ENCODE data around the gene ADRB2. TPM values are rescaled to one million over a fixed set of nuclear protein-coding genes. Genes with fewer than 3 reads are reported as not detected.
"Not testable (repeated sequence)": the region's sequence is repeated elsewhere in the genome, so short reads cannot be mapped to it uniquely, and the experiment has no call there.

Gene ADRB2
- polyA plus RNA-seq, 1 donor = 0.57 TPM

DNA sequence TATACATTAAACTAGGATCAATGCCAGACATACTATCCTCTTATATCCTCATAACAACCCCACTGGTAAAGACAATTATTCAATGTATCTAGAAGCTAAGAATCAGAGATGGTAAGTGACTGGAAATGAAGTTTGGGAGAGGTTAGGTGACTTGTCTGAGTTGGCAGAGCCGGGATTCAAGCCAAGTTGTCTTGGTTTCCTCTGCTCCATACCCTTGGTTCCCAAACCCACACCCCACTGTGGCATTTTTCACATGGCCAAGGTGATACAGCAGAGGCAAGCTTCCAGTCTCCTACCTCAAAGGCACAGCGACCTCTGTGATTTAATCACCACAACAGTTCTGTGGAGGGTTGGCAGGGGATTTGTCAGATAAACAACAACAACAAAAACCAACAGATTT is 34.7 kb upstream of the ADRB2 start:
- no CpG with 5 or more reads among the region's 2 CpGs for WGBS (ENCODE audit: insufficient coverage, low lambda C conversion rate)
- peaks cover 9% of the 10 kb centered on the region for H3K27me3 ChIP-seq (ENCODE audit: control insufficient read depth, insufficient read depth, low read length)
- DNase-seq = no peak
- no peaks in the 10 kb centered on the region for H3K9me3 ChIP-seq (ENCODE audit: control insufficient read depth, low read depth, low read length)
- H3K36me3 ChIP-seq (ENCODE audit: control insufficient read depth, insufficient read depth, low read length) = no peaks in the 10 kb centered on the region
- H3K4me3 ChIP-seq (ENCODE audit: low read length) = no peak overlapping the region
- no peak overlapping the region for H3K27ac ChIP-seq (ENCODE audit: low read length)
- H3K4me1 ChIP-seq (ENCODE audit: control insufficient read depth, insufficient read depth, low read length) = no peaks in the 10 kb centered on the region

DNA sequence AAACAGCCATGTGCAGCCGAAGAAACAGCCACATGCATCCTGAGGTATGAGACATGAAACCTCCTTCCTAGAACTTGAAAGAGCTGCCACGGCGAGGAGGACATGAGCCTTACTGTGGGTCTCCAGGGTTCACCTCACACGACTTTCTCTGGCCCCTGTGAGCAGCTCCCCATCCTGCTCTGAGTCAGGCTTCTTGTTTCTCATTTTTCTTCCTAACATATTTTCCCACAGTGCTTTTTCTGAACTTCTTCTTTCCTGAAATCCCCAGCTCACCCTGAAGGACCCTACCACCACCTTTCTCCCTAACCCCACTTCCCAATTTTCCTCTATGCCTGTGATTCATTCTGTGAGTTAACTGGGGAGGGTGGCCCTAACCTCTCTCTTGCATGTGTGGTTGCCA is 33.7 kb upstream of the ADRB2 start:
- no peaks in the 10 kb centered on the region for H3K9me3 ChIP-seq (ENCODE audit: control insufficient read depth, low read depth, low read length)
- peaks cover 7% of the 10 kb centered on the region for H3K27me3 ChIP-seq (ENCODE audit: control insufficient read depth, insufficient read depth, low read length)
- DNase-seq = no peak
- no peak overlapping the region for H3K27ac ChIP-seq (ENCODE audit: low read length)
- no peak overlapping the region for H3K4me3 ChIP-seq (ENCODE audit: low read length)
- WGBS (ENCODE audit: insufficient coverage, low lambda C conversion rate) = no CpG with 5 or more reads among the region's 4 CpGs
- H3K4me1 ChIP-seq (ENCODE audit: control insufficient read depth, insufficient read depth, low read length) = no peaks in the 10 kb centered on the region
- H3K36me3 ChIP-seq (ENCODE audit: control insufficient read depth, insufficient read depth, low read length) = no peaks in the 10 kb centered on the region

DNA sequence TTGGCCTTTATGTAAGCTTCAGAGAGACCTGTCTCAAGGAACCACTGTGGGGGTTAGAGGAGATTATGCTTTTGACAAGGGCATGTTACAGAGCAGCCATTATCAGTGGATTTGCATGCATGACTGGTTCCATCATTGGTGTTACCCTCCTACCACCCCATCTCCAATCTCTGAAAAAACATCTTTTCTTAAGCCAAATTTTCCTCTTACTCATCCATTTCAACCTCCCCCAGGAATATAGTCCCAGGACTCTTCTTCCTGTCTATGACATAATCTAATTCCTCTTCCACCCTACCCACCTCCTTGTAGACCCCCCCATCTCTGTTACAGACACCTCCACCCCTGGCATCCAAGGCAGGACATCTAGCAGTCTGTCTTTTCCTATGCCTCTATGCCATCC is 33.1 kb upstream of the ADRB2 start:
- Histone ChIP-seq H3K36me3 (ENCODE audit: control insufficient read depth, insufficient read depth, low read length) (no peaks in the 10 kb centered on the region), H3K27me3 (ENCODE audit: control insufficient read depth, insufficient read depth, low read length) (peaks cover 7% of the 10 kb centered on the region), H3K4me3 (ENCODE audit: low read length) (no peak overlapping the region), H3K9me3 (ENCODE audit: control insufficient read depth, low read depth, low read length) (no peaks in the 10 kb centered on the region), H3K4me1 (ENCODE audit: control insufficient read depth, insufficient read depth, low read length) (no peaks in the 10 kb centered on the region), H3K27ac (ENCODE audit: low read length) (no peak overlapping the region)
- no peak for DNase-seq

DNA sequence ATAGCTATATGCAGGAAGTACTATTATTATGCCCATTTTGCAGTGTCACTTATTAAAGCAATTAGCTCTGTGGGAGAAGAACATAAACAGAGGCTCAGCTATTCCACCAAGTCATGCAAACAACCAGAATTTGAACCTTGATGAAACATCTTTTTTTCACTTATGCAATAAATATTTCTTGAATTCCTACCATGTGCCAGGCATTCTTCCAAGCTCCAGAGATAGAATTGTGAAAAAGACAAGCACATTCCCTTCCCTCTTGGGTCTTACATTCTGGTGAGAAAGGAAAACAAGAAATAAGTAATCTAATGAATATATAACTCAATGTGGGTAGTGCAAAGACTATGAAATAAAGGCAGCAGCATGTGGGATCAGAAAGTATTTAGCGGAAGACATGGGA is 32.1 kb upstream of the ADRB2 start:
- Histone ChIP-seq H3K4me3 (ENCODE audit: low read length) (no peak overlapping the region), H3K36me3 (ENCODE audit: control insufficient read depth, insufficient read depth, low read length) (no peaks in the 10 kb centered on the region), H3K27me3 (ENCODE audit: control insufficient read depth, insufficient read depth, low read length) (peaks cover 7% of the 10 kb centered on the region), H3K9me3 (ENCODE audit: control insufficient read depth, low read depth, low read length) (no peaks in the 10 kb centered on the region), H3K4me1 (ENCODE audit: control insufficient read depth, insufficient read depth, low read length) (no peaks in the 10 kb centered on the region), H3K27ac (ENCODE audit: low read length) (no peak overlapping the region)
- no peak for DNase-seq
- no CpG with 5 or more reads among the region's 1 CpG for WGBS (ENCODE audit: insufficient coverage, low lambda C conversion rate)

DNA sequence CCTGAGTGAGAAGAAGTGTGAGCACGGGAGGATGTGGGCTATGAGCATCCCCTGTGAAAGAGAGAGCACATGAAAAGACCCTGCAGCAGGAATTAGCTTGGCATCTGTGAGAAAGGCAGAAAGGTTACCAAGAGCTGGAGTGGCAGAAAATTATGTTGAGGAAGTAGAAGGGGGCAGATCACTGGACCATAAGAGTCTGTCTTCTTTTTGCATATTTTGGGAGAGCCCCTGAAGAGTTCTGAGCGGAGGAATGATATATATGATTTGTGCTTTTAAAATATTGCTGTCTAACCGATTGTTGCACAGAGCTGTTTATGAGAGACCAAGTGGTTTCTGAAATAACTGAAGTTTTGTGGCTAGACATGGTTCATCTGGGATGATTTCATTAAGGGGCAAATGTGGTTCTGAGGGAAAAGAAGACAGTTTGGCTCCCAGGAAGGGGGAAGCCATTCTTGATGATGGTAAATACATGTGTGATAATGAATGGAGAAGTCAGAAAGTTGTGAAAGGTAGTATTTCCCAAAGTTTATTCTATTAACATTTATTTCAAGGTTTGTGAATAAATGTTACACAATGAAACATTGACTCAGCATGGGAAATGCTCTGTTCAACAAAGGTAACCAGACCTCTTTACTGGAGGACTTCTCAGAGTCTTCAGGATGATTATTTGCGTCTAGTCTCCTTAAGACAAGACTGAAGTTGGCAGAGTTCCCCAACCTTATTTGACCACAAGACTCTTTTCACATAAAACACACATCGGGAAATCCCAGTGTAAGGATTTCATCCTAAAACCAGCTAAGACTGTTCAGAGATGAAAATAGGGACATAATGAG is 31.5 kb upstream of the ADRB2 start:
- H3K9me3 ChIP-seq (ENCODE audit: control insufficient read depth, low read depth, low read length) = no peaks in the 10 kb centered on the region
- H3K27me3 ChIP-seq (ENCODE audit: control insufficient read depth, insufficient read depth, low read length) = peaks cover 7% of the 10 kb centered on the region
- no peak for DNase-seq
- no peaks in the 10 kb centered on the region for H3K36me3 ChIP-seq (ENCODE audit: control insufficient read depth, insufficient read depth, low read length)
- no peaks in the 10 kb centered on the region for H3K4me1 ChIP-seq (ENCODE audit: control insufficient read depth, insufficient read depth, low read length)
- no peak overlapping the region for H3K27ac ChIP-seq (ENCODE audit: low read length)
- WGBS (ENCODE audit: insufficient coverage, low lambda C conversion rate) = 70% methylated on average over 2 of the region's 5 CpGs
- H3K4me3 ChIP-seq (ENCODE audit: low read length) = no peak overlapping the region

DNA sequence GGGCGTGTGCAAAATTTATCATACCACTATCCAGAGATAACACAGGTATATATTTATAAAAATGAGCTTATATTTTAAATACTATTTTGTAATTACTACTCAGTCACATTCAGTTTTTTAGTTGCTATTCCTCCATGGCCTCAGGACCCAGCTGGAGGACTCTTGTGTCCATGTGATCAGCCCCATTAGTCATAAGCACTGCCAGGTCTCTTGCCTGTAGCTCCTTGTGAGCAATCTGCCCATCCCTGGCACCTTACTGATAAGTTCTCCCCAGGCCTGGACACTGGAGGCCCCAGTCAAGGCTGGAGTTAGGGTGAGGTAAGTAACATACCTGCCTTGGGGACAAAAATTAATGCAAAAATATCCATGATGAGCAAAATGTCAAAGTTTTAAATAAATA is 29.5 kb upstream of the ADRB2 start:
- Histone ChIP-seq H3K4me3 (ENCODE audit: low read length) (no peak overlapping the region), H3K27ac (ENCODE audit: low read length) (no peak overlapping the region), H3K4me1 (ENCODE audit: control insufficient read depth, insufficient read depth, low read length) (no peaks in the 10 kb centered on the region), H3K27me3 (ENCODE audit: control insufficient read depth, insufficient read depth, low read length) (peaks cover 3% of the 10 kb centered on the region), H3K9me3 (ENCODE audit: control insufficient read depth, low read depth, low read length) (no peaks in the 10 kb centered on the region), H3K36me3 (ENCODE audit: control insufficient read depth, insufficient read depth, low read length) (no peaks in the 10 kb centered on the region)
- no CpG with 5 or more reads among the region's 1 CpG for WGBS (ENCODE audit: insufficient coverage, low lambda C conversion rate)
- DNase-seq = no peak

DNA sequence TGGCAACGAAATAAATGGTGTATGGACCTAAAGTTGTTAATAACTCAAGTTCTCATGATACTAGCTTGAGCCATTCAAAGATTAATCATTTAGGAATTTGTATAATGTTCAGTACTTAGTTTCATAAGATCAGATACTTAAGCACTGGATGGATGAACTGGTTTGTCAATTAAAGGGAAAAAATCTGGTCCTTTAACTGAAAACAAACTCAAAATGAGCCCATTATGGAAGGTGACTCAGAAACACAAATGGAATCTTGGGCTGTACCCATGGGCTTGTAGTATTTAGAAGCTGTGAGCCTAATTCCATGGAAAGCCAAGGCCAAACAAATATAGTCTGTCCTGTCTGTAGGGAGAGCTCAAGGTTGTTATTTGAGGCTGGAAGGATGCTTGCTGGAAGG is 27.6 kb upstream of the ADRB2 start:
- H3K4me1 ChIP-seq (ENCODE audit: control insufficient read depth, insufficient read depth, low read length) = no peaks in the 10 kb centered on the region
- no peak overlapping the region for H3K4me3 ChIP-seq (ENCODE audit: low read length)
- H3K36me3 ChIP-seq (ENCODE audit: control insufficient read depth, insufficient read depth, low read length) = no peaks in the 10 kb centered on the region
- no peak overlapping the region for H3K27ac ChIP-seq (ENCODE audit: low read length)
- 100% methylated on average over 1 of the region's 1 CpG for WGBS (ENCODE audit: insufficient coverage, low lambda C conversion rate)
- H3K27me3 ChIP-seq (ENCODE audit: control insufficient read depth, insufficient read depth, low read length) = peaks cover 3% of the 10 kb centered on the region
- no peaks in the 10 kb centered on the region for H3K9me3 ChIP-seq (ENCODE audit: control insufficient read depth, low read depth, low read length)
- DNase-seq = no peak

DNA sequence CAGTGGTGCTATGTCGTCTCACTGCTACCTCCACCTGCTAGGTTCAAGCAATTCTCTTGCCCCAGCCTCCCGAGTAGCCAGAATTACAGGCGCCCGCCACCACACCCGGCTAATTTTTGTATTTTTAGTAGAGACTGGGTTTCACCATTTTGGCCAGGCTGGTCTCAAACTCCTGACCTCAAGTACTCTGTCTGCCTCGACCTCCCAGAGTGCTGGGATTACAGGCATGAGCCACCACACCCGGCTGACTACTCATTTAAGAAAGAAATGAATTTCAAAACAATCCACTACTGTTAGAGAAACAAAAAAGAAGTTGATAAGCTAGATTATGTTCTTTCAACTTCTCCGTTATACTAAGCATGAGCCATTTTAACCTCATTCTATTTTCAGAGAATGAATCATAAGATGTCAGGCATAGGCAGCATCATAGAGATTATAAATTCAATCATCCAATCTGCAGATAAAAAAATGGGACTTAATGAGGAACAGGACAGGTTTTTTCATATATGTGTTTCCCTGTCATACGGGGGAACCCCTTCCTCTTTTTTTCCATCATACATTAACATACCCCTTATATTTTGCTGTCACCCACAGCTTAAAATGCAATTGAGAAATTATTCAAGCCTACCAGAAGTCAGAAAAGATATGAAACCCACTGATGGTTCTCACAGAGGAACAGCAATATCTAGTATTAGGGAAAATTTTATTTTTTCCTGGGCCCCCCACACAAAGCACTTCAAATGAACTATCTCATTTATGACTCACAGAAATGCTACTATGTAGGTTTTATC is 26.5 kb upstream of the ADRB2 start:
- H3K9me3 ChIP-seq (ENCODE audit: control insufficient read depth, low read depth, low read length) = no peaks in the 10 kb centered on the region
- H3K36me3 ChIP-seq (ENCODE audit: control insufficient read depth, insufficient read depth, low read length) = no peaks in the 10 kb centered on the region
- H3K4me3 ChIP-seq (ENCODE audit: low read length) = no peak overlapping the region
- H3K27me3 ChIP-seq (ENCODE audit: control insufficient read depth, insufficient read depth, low read length) = no peaks in the 10 kb centered on the region
- H3K4me1 ChIP-seq (ENCODE audit: control insufficient read depth, insufficient read depth, low read length) = no peaks in the 10 kb centered on the region
- no peak overlapping the region for H3K27ac ChIP-seq (ENCODE audit: low read length)
- WGBS (ENCODE audit: insufficient coverage, low lambda C conversion rate) = 100% methylated on average over 5 of the region's 9 CpGs
- DNase-seq = no peak

DNA sequence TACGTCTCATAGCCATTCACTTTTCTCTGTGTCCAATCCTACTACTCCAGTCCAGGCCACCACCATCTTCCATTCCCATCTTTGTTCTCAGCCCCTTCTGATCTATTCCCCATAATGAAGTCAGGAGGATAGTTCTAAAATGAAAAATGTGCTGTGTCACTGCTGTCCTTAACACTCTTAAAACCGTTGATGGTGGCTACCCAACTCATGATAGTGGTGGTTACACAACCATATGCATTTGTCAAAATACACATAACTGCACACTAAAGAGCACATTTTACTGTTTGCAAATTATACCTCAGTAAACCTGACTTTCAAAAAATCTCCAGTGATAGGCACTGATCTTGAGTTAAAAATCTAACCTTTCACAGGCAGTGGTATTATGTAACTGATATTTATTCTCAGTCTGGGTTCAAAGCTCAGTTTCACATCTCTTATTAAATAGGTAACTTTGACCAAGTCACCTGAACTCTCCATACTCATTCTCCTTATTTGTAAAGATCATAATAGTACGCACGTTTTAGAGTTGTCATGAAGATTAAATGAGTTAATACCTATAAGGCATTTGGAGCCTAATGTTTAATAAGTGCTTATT is 24.6 kb upstream of the ADRB2 start:
- Histone ChIP-seq H3K9me3 (ENCODE audit: control insufficient read depth, low read depth, low read length) (no peaks in the 10 kb centered on the region), H3K27me3 (ENCODE audit: control insufficient read depth, insufficient read depth, low read length) (no peaks in the 10 kb centered on the region), H3K4me1 (ENCODE audit: control insufficient read depth, insufficient read depth, low read length) (no peaks in the 10 kb centered on the region), H3K4me3 (ENCODE audit: low read length) (no peak overlapping the region), H3K27ac (ENCODE audit: low read length) (no peak overlapping the region), H3K36me3 (ENCODE audit: control insufficient read depth, insufficient read depth, low read length) (no peaks in the 10 kb centered on the region)
- WGBS (ENCODE audit: insufficient coverage, low lambda C conversion rate) = 95% methylated on average over 3 of the region's 4 CpGs
- DNase-seq = peak in 1 of 2 donors; percentile 32

DNA sequence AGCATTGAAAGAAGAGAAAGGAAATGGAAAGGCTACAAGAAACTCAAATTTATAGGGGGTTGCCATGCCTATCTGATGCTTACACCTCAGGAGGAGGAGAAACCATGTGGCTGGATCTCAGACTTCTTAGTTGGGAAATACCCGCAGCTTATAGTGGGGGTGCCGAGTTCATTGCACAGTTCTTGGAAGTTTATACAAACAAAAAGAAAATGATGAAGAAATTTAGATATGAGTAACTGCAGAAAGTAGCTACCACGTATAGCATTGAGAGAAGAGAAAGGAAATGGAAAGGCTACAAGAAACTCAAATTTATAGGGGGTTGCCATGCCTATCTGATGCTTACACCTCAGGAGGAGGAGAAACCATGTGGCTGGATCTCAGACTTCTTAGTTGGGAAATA is 23.0 kb upstream of the ADRB2 start:
- not testable (repeated sequence) for H3K9me3 ChIP-seq (ENCODE audit: control insufficient read depth, low read depth, low read length); H3K4me1 ChIP-seq (ENCODE audit: control insufficient read depth, insufficient read depth, low read length); H3K4me3 ChIP-seq (ENCODE audit: low read length); H3K36me3 ChIP-seq (ENCODE audit: control insufficient read depth, insufficient read depth, low read length); H3K27me3 ChIP-seq (ENCODE audit: control insufficient read depth, insufficient read depth, low read length); DNase-seq; H3K27ac ChIP-seq (ENCODE audit: low read length)
- 90% methylated on average over 3 of the region's 3 CpGs for WGBS (ENCODE audit: insufficient coverage, low lambda C conversion rate)

Measured in large intestine (tissue), 3 donors.